NCI-H1930 (cell line): ENCODE data around the gene ADAM23.

Source experiments
- DNase-seq, 2 experiments: peaks; one replicate each; lab custom pipeline; 2025; lab: John Stamatoyannopoulos, UW

Gene ADAM23

DNA sequence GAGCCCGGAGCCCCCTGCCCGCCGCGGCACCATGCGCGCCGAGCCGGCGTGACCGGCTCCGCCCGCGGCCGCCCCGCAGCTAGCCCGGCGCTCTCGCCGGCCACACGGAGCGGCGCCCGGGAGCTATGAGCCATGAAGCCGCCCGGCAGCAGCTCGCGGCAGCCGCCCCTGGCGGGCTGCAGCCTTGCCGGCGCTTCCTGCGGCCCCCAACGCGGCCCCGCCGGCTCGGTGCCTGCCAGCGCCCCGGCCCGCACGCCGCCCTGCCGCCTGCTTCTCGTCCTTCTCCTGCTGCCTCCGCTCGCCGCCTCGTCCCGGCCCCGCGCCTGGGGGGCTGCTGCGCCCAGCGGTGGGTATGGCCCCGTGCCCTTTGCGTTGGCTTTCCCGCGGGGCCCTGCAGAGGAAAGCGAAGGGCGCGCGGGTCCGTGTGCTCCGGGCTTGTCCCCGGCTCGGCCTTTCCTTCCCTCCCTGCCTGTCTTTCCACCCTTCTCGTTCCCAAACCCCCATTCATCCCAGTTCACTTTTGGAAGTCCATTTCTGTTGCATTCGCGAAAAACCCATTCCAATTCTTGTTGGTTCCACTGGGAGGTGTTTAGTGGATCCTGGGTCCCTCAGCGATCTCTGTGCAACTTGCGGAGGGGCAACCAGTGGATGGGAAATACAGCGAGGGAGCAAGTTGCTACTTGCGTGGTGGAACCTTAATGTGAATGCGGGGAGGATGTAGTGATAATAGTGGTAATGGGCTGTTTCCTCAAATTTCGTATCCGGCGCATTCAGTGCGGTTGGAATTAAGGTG is 599 bp downstream of the ADAM23 start:
- DNase-seq = no peak

DNA sequence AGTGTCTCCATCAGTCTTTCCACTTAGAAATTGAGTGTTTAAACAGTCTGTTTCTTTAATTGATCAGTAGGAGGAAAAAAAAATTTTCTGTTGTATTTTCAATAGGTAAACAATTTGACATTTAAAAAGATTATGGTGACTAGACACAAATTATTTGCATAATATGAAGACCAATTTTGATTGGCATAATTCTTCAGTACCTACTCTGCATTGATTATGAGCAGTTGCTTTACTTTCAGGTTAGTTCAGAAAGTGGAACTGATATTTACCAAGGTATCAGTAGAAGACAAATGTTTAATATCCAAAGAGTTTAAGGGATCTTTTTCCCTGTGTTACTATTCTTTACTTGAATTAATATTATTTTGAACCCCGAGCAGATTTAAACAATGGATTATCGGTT is 2.6 kb downstream of the ADAM23 start:
- no peak for DNase-seq

DNA sequence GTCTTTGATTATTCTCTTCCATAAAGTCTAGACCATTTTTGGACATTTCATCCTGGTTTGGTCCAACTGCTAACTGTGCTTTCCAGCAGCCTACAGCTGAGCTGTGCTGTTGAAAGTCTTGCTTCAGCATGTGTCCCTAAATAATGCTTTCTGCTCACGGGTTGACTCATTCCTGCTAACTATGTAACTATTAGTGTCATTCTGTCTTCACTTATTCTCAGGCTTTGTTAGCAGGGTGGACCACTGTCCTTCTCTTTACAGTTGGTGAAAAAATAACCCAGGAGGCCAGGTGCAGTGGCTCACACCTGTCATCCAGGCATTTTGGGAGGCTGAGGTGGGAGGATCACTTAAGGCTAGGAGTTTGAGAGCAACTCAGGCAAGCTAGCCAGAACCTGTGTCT is 8.9 kb downstream of the ADAM23 start:
- no peak for DNase-seq

DNA sequence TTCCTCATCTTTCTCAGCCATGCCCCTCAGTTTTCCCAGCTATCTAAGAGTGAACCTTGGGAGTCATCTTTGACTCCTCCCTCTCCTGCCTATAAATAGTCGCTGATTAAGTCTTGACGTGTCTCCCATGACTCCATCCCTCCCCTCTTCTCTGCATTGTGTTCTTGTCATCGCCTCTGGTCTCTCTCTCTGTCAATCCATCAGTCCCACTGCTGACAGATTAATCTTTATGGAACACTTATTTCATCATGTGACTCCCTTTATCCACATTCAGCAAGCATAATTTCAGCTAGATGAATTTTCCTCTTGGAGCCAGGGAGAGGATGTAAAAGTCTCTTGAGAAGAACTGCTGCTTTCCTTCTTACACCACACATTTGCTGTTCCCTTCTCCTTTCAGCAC is 9.4 kb downstream of the ADAM23 start:
- DNase-seq = no peak

DNA sequence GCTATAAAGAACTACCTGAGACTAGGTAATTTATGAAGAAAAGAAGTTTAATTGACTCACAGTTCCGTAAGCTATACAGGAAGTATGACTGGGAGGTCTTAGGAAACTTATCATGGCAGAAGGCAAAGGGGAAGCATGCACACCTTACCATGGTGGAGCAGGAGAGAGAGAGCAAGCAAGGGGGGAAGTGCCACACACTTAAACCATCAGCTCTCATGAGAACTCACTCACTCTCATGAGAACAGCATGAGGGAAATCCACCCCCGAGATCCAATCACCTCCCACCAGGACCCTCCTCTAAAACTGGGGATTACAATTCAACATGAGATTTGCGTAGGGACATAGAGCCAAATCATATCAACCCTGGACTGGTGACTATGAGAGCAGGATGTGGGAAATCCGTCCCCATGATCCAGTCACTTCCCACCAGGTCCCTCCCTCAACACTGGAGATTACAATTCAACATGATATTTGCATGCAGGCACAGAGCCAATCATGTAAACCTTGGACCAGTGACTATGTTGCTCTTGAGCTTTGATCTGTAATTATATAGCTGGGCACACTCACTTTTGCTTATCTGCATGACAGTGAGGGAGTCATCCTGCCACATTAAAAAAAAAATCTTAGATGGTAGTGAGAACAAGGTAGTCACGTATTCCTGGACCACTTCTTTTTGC is 12.9 kb downstream of the ADAM23 start:
- no peak for DNase-seq

DNA sequence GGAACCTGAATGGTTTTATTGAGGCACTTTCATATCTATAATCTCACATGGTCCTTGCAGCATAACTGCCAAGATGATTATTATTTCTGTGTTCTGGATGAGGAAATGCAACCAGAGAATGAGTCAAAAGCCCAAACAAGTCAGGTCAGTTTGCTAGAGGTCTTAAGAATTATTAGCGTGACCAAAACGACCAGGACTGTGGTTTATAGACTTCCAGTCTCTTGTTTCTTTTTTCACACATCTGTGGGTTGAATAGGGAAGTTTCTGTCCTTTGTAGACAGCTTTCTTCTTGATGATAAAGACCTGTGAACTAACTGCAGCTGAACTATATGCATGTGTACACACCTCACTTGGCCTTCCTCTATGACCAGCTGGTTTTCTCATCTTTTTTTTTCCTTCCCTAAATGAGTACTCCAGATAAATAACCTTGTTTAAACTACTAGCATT is 13.9 kb downstream of the ADAM23 start:
- no peak for DNase-seq

DNA sequence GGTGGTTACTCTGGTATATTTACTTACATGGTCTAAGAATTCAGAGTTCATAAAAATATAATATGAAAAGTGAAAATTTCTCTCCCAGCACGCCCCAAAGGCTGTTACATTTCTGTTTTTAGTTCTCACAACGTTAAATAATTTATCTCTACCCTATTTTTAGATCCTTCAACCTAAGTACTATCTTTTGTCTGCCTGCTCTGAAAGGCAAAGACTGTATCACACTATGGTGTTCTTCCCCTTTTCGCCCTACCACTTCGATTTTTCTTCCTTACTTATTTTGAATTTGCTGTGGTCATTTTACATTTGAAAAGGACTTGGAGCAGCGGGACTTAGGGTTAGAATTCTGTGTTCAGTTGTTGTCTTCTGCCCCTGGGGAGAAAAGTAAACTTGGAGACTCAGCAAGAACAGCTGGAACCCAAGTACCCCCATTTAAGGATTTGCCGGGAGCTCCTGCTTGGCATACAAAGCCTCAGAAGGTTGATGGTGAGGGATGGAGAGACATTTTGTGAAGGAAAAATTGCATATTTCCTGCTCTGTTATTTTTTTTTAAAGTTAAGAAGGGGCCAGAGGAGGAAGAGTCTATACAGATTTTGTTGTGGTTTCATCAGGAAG is 19.0 kb downstream of the ADAM23 start:
- no peak for DNase-seq

DNA sequence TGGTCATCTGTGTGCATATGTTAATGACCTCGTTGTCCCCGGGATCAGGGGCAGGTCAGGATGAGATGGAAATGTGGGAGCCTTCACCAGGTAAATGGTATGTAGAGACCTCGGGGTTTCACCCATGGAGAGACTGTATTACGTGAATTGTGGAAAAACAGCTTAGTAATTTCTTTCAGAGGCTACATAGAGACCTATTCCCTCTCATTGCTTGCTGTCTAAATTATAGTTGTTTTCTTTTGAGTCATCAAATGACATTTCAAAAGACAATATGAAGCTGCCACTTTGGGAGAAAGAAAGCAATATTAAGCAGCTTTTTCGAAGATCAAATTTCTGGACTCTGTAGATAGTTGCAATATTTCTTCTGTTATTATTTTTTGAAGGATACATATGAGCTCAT is 20.4 kb downstream of the ADAM23 start:
- no peak for DNase-seq

DNA sequence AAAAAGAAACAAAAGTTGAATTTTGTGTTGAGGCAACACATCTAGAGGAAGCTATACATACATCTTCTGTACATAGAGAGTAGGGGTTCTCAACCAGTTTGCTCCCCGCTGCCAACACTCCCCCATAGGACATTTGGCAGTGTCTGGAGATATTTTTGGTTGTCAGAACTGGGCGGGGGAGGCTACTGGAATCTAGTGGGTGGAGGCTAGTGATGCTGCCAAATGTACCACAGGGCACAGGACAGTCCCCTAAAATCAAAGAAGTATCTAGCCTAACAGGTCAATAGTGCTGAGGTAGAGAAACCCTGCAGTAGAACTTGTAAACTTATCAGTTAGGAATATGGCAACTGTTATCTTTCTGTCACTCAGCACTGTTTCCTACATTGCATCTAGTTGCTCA is 21.3 kb downstream of the ADAM23 start:
- DNase-seq = no peak

DNA sequence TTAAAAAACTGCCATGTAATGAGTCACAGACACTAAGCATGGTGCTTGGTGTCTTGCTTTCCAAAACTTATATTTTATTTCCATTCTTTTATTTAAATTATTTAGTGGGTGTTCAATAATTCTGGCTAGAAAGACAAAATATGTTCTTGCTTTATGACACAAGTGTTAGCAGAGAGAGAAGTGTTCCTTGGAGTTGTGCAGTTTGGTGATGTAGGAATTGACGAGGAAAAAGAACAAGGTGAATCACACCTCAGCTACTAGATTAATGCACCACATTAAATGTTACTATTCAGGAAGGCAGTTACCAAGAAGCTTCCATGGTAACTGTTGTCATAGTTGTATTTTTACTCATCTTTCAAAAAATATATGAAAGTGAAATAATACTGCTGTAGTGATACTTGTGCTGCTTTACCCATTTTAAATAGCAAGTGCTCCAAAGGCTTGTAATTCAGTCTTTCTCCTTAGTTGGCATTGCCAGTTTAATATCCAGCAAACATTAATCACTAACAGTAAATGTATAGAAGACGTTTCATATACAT is 28.3 kb downstream of the ADAM23 start:
- no peak for DNase-seq

DNA sequence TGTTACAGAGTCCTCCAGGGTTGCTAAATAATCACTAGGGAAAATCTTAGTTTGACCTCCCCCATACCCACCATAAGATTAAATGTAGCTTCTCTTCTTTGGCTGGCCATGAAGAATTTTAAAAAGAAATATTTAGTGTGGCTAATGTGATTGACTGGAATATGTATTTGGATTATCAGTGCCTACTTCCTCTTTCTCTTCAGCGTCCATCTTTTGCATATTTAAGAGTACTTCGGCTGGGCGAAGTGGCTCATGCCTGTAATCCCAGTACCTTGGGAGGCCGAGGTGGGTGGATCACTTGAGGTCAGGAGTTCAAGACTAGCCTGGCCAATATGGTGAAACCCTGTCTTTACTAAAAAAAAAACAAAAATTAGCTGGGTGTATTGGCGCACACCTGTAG is 28.8 kb downstream of the ADAM23 start:
- DNase-seq = no peak

DNA sequence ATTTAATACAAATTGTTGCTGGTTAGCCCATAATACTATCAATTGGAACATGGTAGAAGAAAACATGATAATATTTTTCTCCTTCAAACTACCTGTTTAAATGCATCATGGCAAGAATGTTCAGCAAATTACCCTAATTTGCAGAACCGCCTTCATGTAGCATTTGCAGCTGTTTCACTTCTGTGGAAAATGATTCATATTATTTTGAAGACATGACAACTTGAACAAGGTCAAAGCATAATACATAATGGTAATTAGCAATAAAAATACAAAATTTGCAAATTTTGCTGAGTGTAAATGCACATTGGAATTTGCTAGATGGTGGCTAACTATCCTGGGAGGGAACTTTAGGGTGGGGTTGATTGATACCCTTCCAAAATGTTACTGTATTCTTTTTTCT is 30.8 kb downstream of the ADAM23 start:
- no peak for DNase-seq

DNA sequence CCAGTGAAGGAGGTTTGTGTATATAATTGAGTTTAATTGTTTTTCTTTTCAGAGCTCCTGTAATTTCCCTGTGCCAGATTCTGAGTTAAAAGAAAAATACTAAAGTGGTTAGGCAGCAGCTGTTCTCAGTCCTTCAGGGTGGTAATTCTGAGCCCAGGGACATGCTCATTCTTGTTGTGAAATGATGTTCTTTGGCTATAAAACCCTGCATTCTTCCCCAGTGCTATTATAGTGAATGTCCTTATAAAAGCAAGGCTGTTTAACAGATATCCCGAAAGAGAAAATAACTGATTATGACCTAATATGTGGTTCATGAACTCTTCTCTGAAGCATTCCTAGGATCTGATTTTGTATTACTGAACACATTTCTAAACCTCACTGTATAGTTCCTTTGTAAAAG is 34.0 kb downstream of the ADAM23 start:
- peak in 1 of 2 experiments; percentile 23 for DNase-seq

DNA sequence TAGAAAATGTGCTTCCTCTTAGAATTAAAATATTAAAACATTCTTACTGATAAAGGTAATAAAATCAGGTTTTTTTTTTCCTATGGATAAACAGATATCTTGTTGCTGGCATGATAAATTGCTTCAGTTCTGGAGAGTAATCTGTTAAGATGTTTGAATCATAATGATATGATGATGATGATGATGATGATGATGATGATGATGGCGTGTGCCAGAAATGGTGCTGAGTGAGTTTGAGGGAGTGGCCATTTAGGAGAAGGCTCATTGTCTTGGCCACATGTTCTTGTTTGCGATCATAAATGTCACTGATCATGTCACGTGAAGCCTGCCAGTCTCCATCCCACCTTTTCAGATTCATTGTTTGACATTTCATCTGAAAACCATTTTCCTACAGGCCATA is 35.0 kb downstream of the ADAM23 start:
- DNase-seq = no peak

DNA sequence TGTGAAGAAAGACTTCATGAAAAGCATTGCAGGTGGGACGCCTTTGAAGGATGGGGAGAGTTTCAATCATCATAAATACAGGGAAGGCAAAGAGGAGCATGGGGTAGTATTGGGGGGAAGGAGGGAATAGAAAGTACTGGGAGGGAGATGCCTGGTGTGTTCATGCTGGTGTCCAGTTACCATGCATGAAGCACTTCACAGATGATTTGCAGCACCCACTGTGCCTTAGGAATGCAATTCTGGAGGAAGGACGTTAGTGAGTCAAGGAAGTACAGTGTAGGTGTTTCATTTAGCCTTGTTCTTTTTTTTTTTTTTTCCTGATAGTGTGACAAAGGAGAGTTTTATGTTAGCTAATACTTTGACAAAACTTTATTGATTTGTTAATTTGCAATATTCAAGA is 36.8 kb downstream of the ADAM23 start:
- DNase-seq = no peak

DNA sequence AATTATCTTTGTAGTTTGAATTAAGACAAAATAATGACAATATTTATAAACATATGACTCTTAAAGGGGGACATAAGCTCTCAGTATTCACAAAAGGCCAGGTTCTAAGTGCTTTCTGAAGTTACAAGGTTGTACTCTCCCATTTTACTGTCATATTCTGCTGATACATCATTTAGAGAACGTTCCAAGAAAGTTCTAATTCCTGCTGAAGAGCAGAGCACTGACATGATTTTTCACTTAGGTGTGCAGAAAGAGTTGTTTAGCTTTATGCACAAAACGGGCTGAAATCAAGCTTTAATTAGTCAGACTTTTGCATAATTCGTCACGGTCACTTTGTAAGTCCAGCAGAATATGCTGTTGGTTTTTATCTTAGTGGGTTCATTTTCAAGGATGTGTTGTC is 37.3 kb downstream of the ADAM23 start:
- DNase-seq = no peak

DNA sequence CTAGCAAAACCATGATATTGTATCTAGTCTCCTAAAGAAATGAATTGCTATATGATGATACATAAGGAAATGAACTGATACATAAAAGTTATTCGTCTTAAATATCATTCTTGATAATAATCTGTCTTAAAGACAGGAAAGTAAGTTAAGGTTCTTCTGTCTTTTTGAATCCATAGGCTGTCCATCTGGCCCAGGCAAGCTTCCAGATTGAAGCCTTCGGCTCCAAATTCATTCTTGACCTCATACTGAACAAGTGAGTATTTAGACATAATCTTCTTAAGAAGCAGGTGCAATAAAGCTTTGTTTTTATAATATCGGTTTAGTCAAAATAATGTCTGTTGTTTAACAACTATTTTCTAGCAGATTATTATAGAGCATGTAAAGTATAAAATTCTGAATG is 37.7 kb downstream of the ADAM23 start:
- no peak for DNase-seq

DNA sequence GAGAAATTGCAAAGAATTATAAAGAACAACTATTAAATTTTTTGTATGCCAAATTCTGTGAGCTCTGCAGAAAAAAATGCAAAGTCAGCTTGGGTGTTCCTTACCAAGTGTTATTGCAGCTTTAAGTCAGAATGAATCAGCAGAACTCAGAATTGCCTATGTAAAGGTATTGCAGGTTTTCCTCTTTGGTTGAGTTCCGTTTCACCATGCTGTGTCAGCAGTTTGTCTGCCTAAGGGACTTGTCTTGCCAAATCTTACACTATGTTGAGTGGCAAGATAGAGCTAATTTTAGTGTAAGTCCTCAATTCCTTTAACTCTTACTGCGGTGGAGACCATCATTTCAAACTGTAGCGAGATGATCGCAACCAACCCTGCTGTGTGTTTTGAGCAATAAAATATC is 38.8 kb downstream of the ADAM23 start:
- no peak for DNase-seq

DNA sequence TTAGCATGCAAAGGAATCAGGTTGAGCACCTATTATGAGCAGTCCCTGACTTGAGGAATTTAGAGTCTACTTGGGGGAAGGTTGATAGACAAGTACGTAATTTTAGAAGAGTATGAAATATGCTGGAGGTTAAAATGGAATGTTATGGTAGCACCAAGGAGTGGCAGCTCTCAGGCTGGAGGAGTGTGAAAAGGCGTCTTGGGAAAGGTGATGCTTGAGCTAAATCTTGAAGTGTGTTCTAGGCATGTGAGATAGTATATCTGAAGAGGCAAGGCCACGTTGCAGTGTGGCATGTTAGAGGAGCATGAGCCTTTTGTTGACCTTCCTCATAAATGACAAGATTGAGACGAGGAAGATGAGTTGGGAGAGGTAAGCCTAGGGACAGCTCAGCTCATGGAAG is 39.3 kb downstream of the ADAM23 start:
- no peak for DNase-seq

DNA sequence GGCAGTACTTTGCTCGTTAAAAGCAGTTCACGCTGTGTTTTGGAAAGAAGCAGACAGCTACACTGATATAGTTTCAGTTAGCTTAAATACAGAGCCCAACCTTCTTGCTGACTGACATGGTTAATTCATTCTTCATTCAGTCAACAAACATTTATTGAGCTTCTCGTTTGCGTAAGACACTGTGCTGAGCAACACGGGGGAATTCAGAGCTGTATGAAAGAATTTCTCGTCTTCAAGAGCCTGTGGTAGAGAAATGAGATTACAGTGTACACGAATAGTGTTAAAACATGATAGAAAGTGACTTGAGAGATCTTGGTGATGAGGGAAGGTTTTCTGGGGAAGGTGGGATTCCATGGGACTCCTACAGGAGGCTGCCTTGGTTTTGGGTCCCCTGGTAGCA is 44.7 kb downstream of the ADAM23 start:
- DNase-seq = no peak

DNA sequence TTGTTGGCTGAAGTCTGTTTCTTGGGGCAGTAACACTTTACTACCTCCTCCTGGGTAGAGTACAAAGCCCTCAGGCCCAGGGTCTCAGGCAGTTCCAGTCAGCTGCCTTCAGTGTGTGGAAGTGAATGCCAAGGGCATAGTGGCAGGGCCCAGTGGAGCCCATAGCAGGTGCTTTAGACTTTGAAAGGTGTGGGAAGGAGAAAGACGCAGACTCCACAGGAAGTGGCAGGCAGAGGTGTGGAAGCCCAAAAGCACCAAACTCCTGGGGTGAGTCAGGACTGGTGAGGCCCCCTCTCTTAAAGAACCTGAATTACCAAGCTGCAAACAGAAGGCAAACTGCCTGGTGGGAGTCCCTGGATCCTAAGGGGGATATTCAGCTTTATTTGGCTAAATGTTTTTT is 45.3 kb downstream of the ADAM23 start:
- no peak for DNase-seq

DNA sequence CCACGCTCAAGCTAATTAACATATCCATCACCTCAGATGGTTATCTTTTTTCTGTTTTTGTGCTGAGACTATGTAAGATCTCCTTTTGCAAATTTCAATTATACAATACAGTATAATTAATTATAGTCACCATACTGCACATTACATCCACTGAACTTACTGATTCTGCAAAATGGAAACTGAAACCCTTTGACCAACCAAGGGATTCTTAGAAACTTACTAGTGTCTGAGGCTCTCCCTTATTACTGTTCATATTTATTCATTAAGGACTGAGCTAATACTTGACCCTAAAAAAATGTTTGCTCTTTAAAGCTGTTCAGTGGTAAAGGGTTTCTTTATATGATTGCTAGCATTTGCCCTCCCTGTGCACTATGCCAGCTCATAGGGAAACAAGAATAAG is 50.7 kb downstream of the ADAM23 start:
- DNase-seq = no peak

DNA sequence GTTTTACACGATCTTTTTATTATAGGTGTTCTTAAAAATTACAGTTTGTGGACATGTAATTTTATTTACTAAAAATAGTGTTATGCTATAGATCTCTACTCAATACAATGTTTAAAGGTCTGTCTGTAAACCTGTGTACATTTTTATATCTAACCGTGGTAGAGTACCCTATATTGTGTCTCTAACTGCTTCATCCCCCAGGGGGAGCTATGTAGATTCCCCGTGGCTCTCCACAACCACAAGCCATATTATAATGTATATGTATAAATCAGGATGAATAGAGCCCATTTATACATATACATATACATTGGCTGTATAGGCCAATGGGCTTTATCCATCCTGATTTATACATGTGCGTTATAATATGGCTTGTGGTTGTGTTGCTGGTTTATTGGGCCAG is 59.4 kb downstream of the ADAM23 start:
- no peak for DNase-seq
